H1 (cell line): ENCODE data around the gene CSNK1G2. TPM values are rescaled to one million over a fixed set of nuclear protein-coding genes. Genes with fewer than 3 reads are reported as not detected.

Source experiments
- CTCF ChIA-PET: fragments of 300-600 bp; sonication (Branson Sonifier 250); formaldehyde crosslinking; loops from one replicate; lab custom pipeline; 2021; ENCODE audit not compliant: partially characterized antibody; lab: Charles Lee
- POLR2A ChIA-PET: fragments of 300-600 bp; sonication (Branson Sonifier 250); formaldehyde crosslinking; loops from one replicate; lab custom pipeline; 2021; ENCODE audit warnings: inconsistent platforms; ENCODE audit not compliant: partially characterized antibody; lab: Charles Lee
- DNase-seq, 2 experiments: peaks; one replicate each; pipeline versions ENCODE4 v3.0.0 to v3.0.0-alpha.2; 2010 to 2022; ENCODE audit warnings: low spot score in 2 of 2, low read depth in 1 of 2, mixed read lengths in 1 of 2
- FAIRE-seq: peaks from 2 replicates; lab custom pipeline; 2011; peaks lifted over from hg19 to GRCh38; lab: Jason Lieb, UNC
- H2AFZ ChIP-seq: 2 replicates; pipeline ENCODE4 v1.8.1; 2012; ENCODE audit warnings: low read length, inconsistent platforms
- H2AK5ac ChIP-seq: 2 replicates; pipeline ENCODE4 v1.6.1; 2013; ENCODE audit warnings: low read depth, low read length
- H2BK120ac ChIP-seq: replicated peaks from 2 replicates; pipeline ENCODE3; 2013; ENCODE audit warnings: low read depth, low read length, inconsistent platforms
- H2BK12ac ChIP-seq: 2 replicates; pipeline ENCODE4 v1.6.1; 2013; ENCODE audit warnings: low read depth, low read length
- H2BK15ac ChIP-seq: 2 replicates; pipeline ENCODE4 v1.6.1; 2013; ENCODE audit warnings: low read length
- H2BK20ac ChIP-seq: 2 replicates; pipeline ENCODE4 v1.6.1; 2013; ENCODE audit warnings: low read length
- H2BK5ac ChIP-seq: 2 replicates; pipeline ENCODE4 v1.6.1; 2013; ENCODE audit warnings: low read depth, low read length
- H3K14ac ChIP-seq: 2 replicates; pipeline ENCODE4 v1.6.1; 2013; ENCODE audit warnings: inconsistent platforms; ENCODE audit not compliant: insufficient read length
- H3K18ac ChIP-seq: 2 replicates; pipeline ENCODE4 v1.6.1; 2013; ENCODE audit warnings: low read length; ENCODE audit errors: extremely low read depth
- H3K23ac ChIP-seq: 2 replicates; pipeline ENCODE4 v1.6.1; 2013; ENCODE audit warnings: inconsistent platforms; ENCODE audit not compliant: insufficient read length
- H3K23me2 ChIP-seq: 2 replicates; pipeline ENCODE4 v1.6.1; 2013; ENCODE audit warnings: low read depth, low read length
- H3K27ac ChIP-seq: 2 replicates; pipeline ENCODE4 v1.6.1; 2011; ENCODE audit warnings: low read depth, low read length, inconsistent platforms
- H3K27me3 ChIP-seq, 4 experiments: replicated peaks in 1 of 4; 1 replicate in 1 of 4; 2 replicates in 3 of 4; pipeline versions ENCODE4 v1.6.1 to v1.8.1; 2011 to 2013; ENCODE audit warnings: low read length in 3 of 4, mild to moderate bottlenecking in 3 of 4, inconsistent platforms in 2 of 4, mixed read lengths in 2 of 4, moderate library complexity in 1 of 4; ENCODE audit not compliant: control insufficient read depth in 3 of 4, insufficient read depth in 3 of 4; ENCODE audit errors: extremely low read depth in 1 of 4
- H3K36me3 ChIP-seq, 4 experiments: 2 replicates each; pipeline versions ENCODE4 v1.6.1 to v1.8.1; 2011 to 2013; ENCODE audit warnings: mild to moderate bottlenecking in 4 of 4, low read length in 3 of 4, moderate library complexity in 2 of 4, control low read depth in 1 of 4, inconsistent platforms in 1 of 4; ENCODE audit not compliant: insufficient read depth in 4 of 4, control insufficient read depth in 2 of 4
- H3K4ac ChIP-seq: replicated peaks from 2 replicates; pipeline ENCODE3; 2013; ENCODE audit warnings: low read length, low read depth, mixed read lengths, inconsistent platforms; ENCODE audit not compliant: insufficient read length
- H3K4me1 ChIP-seq, 4 experiments: replicated peaks in 1 of 4; 1 replicate in 1 of 4; 2 replicates in 3 of 4; pipeline versions ENCODE4 v1.6.1 to v1.8.1; 2011 to 2013; ENCODE audit warnings: low read length in 3 of 4, inconsistent platforms in 2 of 4, mixed read lengths in 1 of 4; ENCODE audit not compliant: insufficient read depth in 4 of 4, control insufficient read depth in 3 of 4
- H3K4me2 ChIP-seq, 2 experiments: 2 replicates each; pipeline versions ENCODE4 v1.6.1 to v1.8.1; 2011 to 2013; ENCODE audit warnings: low read depth in 2 of 2, low read length in 2 of 2, control low read depth in 1 of 2, inconsistent platforms in 1 of 2, mild to moderate bottlenecking in 1 of 2; ENCODE audit not compliant: insufficient read depth in 1 of 2
- H3K4me3 ChIP-seq, 4 experiments: fragments of 200-600, 300-600 bp in 1 of 4; sonication (generic), shearing (Covaris generic), sonication (Bioruptor Twin) in 1 of 4; 2 replicates each; pipeline versions ENCODE4 v1.5.1 to v1.8.1; 2011 to 2016; ENCODE audit warnings: low read length in 4 of 4, low read depth in 3 of 4, control low read depth in 2 of 4, inconsistent platforms in 2 of 4, mild to moderate bottlenecking in 2 of 4, mixed read lengths in 1 of 4, moderate library complexity in 1 of 4; ENCODE audit not compliant: insufficient read depth in 2 of 4; ENCODE audit errors: extremely low read depth in 1 of 4
- H3K56ac ChIP-seq: replicated peaks from 2 replicates; pipeline ENCODE3; 2013; ENCODE audit warnings: low read depth, mild to moderate bottlenecking, mixed read lengths, low read length, inconsistent platforms; ENCODE audit not compliant: insufficient read length
- H3K79me1 ChIP-seq: 2 replicates; pipeline ENCODE4 v1.6.1; 2013; ENCODE audit warnings: low read depth, low read length, control low read depth
- H3K79me2 ChIP-seq, 2 experiments: 2 replicates each; pipeline versions ENCODE4 v1.6.1 to v1.8.1; 2012 to 2013; ENCODE audit warnings: low read length in 2 of 2, mild to moderate bottlenecking in 2 of 2, inconsistent platforms in 1 of 2; ENCODE audit not compliant: insufficient read depth in 2 of 2, control insufficient read depth in 1 of 2
- H3K9ac ChIP-seq, 4 experiments: replicated peaks in 1 of 4; 1 replicate in 1 of 4; 2 replicates in 3 of 4; pipeline versions ENCODE4 v1.6.1 to v1.8.1; 2011 to 2013; ENCODE audit warnings: low read depth in 3 of 4, low read length in 3 of 4, control low read depth in 2 of 4, mild to moderate bottlenecking in 2 of 4, moderate library complexity in 2 of 4, inconsistent platforms in 1 of 4; ENCODE audit errors: extremely low read depth in 1 of 4
- H3K9me3 ChIP-seq, 2 experiments: 2 replicates each; pipeline versions ENCODE4 v1.6.1 to v1.8.1; 2012 to 2013; ENCODE audit warnings: mild to moderate bottlenecking in 2 of 2, moderate library complexity in 2 of 2, control low read depth in 1 of 2, inconsistent platforms in 1 of 2, low read depth in 1 of 2, low read length in 1 of 2, mixed read lengths in 1 of 2; ENCODE audit not compliant: insufficient read depth in 2 of 2
- H4K20me1 ChIP-seq, 2 experiments: replicated peaks in 1 of 2; 2 replicates each; pipeline versions ENCODE3 to v1.8.1; 2011 to 2013; ENCODE audit warnings: inconsistent platforms in 2 of 2, low read length in 2 of 2, mild to moderate bottlenecking in 1 of 2; ENCODE audit not compliant: insufficient read depth in 2 of 2, control insufficient read depth in 1 of 2
- H4K5ac ChIP-seq: 2 replicates; pipeline ENCODE4 v1.6.1; 2013; ENCODE audit warnings: low read length, low read depth, mixed read lengths, inconsistent platforms; ENCODE audit not compliant: insufficient read length
- H4K8ac ChIP-seq: 2 replicates; pipeline ENCODE4 v1.8.0; 2013; ENCODE audit warnings: mild to moderate bottlenecking, moderate library complexity, low read length, inconsistent platforms; ENCODE audit not compliant: insufficient read depth; ENCODE audit errors: extremely low read depth
- H4K91ac ChIP-seq: replicated peaks from 2 replicates; pipeline ENCODE3; 2013; ENCODE audit warnings: low read length, mixed read lengths, inconsistent platforms; ENCODE audit not compliant: insufficient read length
- ASH2L ChIP-seq: fragments of 200-600, 300-600 bp; sonication (generic); IDR thresholded peaks from one replicate; pipeline ENCODE4 v1.7.1; 2017; ENCODE audit warnings: low read length
- CEBPB ChIP-seq: IDR thresholded peaks from 2 replicates; pipeline ENCODE4 v1.6.1; 2012; ENCODE audit warnings: low read depth, low read length
- CTBP2 ChIP-seq: IDR thresholded peaks from 2 replicates; pipeline ENCODE4 v1.7.0; 2011; ENCODE audit warnings: borderline replicate concordance, mild to moderate bottlenecking, moderate library complexity, mixed read lengths, low read length; ENCODE audit not compliant: insufficient read depth, insufficient read length
- EGR1 ChIP-seq: IDR thresholded peaks from 2 replicates; pipeline ENCODE4 v1.6.1; 2011; ENCODE audit warnings: low read depth, low read length, borderline replicate concordance
- JUN ChIP-seq: IDR thresholded peaks from 2 replicates; pipeline ENCODE4 v1.6.1; 2011; ENCODE audit warnings: low read depth, mild to moderate bottlenecking, improper control_type of control experiment, low read length
- JUND ChIP-seq: IDR thresholded peaks from 2 replicates; pipeline ENCODE4 v1.6.1; 2011; ENCODE audit warnings: mild to moderate bottlenecking, improper control_type of control experiment, low read length
- KDM4A ChIP-seq: IDR thresholded peaks from one replicate; pipeline ENCODE4 v1.7.1; 2012; ENCODE audit warnings: low read depth, mild to moderate bottlenecking, moderate library complexity, low read length, inconsistent platforms; ENCODE audit not compliant: severe bottlenecking
- NRF1 ChIP-seq: IDR thresholded peaks from 2 replicates; pipeline ENCODE4 v1.6.1; 2011; ENCODE audit warnings: mild to moderate bottlenecking, low read depth, low read length, improper control_type of control experiment
- POU5F1 ChIP-seq: IDR thresholded peaks from 2 replicates; pipeline ENCODE4 v1.6.1; 2011; ENCODE audit warnings: low read depth, mild to moderate bottlenecking, low read length, moderate library complexity
- SIRT6 ChIP-seq: IDR thresholded peaks from one replicate; pipeline ENCODE4 v1.7.1; 2012; ENCODE audit warnings: low read length, inconsistent platforms
- SIX5 ChIP-seq: IDR thresholded peaks from 2 replicates; pipeline ENCODE4 v1.6.1; 2011; ENCODE audit warnings: mild to moderate bottlenecking, low read depth, low read length
- SUZ12 ChIP-seq: fragments of 200-600 bp; sonication (generic); IDR thresholded peaks from 2 replicates; pipeline ENCODE4 v1.6.1; 2012; ENCODE audit warnings: mild to moderate bottlenecking, inconsistent platforms, low read length, moderate library complexity, mixed read lengths
- WGBS, 2 experiments: shearing (Covaris generic) in 1 of 2; methylation state at CpG; one replicate each; pipeline versions ENCODE4 v1.1.6 to v1.1.7; 2013 to 2015; ENCODE audit warnings: low lambda C conversion rate in 2 of 2, mixed read lengths in 2 of 2, inconsistent platforms in 1 of 2, low coverage in 1 of 2, missing lambda C conversion rate in 1 of 2; ENCODE audit not compliant: insufficient replicate concordance in 2 of 2, insufficient coverage in 1 of 2, insufficient read length in 1 of 2; ENCODE audit errors: extremely low coverage in 1 of 2, missing lambda C conversion rate in 1 of 2; 5-methylcytosine and 5-hydroxymethylcytosine counted together
- polyA plus RNA-seq, 7 experiments: library from polyadenylated mRNA; depleted of rRNA in 3 of 7; stranded (reverse) in 5 of 7; unstranded in 2 of 7; fragments of >200 nt in 5 of 7; fragments of 200-250 nt in 2 of 7; gene quantifications; 1 replicate in 5 of 7; 2 replicates in 1 of 7; 4 replicates in 1 of 7; pipeline versions ENCODE4 v1.2.1 to v1.2.3, GENCODE V29; 2011 to 2013; ENCODE audit warnings: missing spikeins in 2 of 7, mixed read lengths in 2 of 7
- total RNA-seq: library from RNA; stranded (reverse); fragmentation: NEBNext Ultra II Directional; extraction: Animal tissue kit (Norgen Biotek cat#: 25700); gene quantifications from 2 replicates; pipeline ENCODE4 v1.2.1, GENCODE V29; 2021
- TF ChIP-seq, protein P1 (sequence below): IDR thresholded peaks from 2 replicates; pipeline ENCODE4 v1.6.1; 2011; ENCODE audit warnings: low read depth, mild to moderate bottlenecking, low read length; ENCODE audit not compliant: insufficient read depth
- TF ChIP-seq, protein P2 (sequence below): IDR thresholded peaks from 2 replicates; pipeline ENCODE4 v1.6.1; 2012; ENCODE audit warnings: inconsistent platforms

Gene CSNK1G2
- total and polyA plus RNA-seq, 2 of the 8 experiments (the other 6 are each of a cell fraction or from before 2014, with no cell fraction given) = 99.5 to 130 TPM

DNA sequence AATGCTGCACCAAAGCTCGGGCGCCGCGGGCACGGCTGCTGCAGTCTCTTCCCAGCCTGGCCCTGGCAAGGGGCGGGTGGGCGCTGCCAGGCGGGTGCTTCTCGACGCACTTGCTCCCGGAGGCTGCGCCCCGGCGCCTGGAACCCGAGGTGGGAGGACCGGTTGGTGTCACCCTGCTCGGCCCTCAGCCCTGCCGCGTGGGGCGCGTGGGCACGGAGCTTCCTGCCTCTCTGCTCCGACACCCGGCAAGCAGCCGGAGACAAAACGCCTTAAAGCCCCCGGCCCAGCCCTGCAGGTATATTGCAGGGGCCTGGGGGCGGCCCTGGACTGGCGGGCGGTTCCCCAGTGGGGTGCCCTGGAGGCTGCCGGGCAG lies 39.8 kb downstream of the CSNK1G2 start:
- Histone ChIP-seq H3K79me1 (peaks cover 6% of the 10 kb centered on the region), H2BK12ac (no peak overlapping the region), H3K4me1 (no peaks in the 10 kb centered on the region), H3K27ac (no peak overlapping the region), H4K8ac (no peak overlapping the region), H2AK5ac (no peak overlapping the region), H2AFZ (no peak overlapping the region), H3K9me3 (no peaks in the 10 kb centered on the region), H3K27me3 (no peaks in the 10 kb centered on the region), H3K9ac (no peak overlapping the region), H4K91ac (no peak overlapping the region), H3K4me3 (no peak overlapping the region), H4K5ac (no peak overlapping the region), H3K36me3 (peaks cover 3 to 43% (median 14%) of the 10 kb centered on the region in 4 experiments; a peak in 7 of 8 replicates), H4K20me1 (peaks cover 5 to 11% of the 10 kb centered on the region in 2 experiments), H3K23me2 (no peaks in the 10 kb centered on the region), H3K4ac (no peak overlapping the region), H2BK20ac (no peak overlapping the region), H3K4me2 (no peak overlapping the region), H2BK15ac (no peak overlapping the region), H2BK120ac (no peak overlapping the region), H2BK5ac (no peak overlapping the region), H3K14ac (no peak overlapping the region), H3K23ac (no peak overlapping the region), H3K18ac (no peak overlapping the region), H3K79me2 (peaks cover 0 to 7% of the 10 kb centered on the region in 2 experiments; a peak in 1 of 4 replicates), H3K56ac (no peak overlapping the region)
- WGBS, 2 experiments = 95% methylated on average over 24 of the region's 31 CpGs; no CpG with 5 or more reads in 1 of the 2 experiments
- no peak for DNase-seq
- FAIRE-seq = no peak
- ChIA-PET POLR2A (interaction anchor here (0.9 to 1.8 kb wide), 3 partner anchors 9 to 103 kb away, joined by 4 read pairs; no protein-coding TSS in a partner anchor), CTCF (no interaction called here)
- TF ChIP-seq JUN = no peak
- no peak for TF ChIP-seq NRF1
- TF ChIP-seq, protein P1, sequence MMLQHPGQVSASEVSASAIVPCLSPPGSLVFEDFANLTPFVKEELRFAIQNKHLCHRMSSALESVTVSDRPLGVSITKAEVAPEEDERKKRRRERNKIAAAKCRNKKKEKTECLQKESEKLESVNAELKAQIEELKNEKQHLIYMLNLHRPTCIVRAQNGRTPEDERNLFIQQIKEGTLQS = no peak
- no peak for TF ChIP-seq JUND
- TF ChIP-seq SIRT6 = no peak
- TF ChIP-seq ASH2L = no peak
- TF ChIP-seq SIX5 = no peak
- TF ChIP-seq EGR1 = no peak
- TF ChIP-seq CTBP2 = no peak
- TF ChIP-seq, protein P2, sequence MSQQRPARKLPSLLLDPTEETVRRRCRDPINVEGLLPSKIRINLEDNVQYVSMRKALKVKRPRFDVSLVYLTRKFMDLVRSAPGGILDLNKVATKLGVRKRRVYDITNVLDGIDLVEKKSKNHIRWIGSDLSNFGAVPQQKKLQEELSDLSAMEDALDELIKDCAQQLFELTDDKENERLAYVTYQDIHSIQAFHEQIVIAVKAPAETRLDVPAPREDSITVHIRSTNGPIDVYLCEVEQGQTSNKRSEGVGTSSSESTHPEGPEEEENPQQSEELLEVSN = no peak
- TF ChIP-seq SUZ12 = no peak
- TF ChIP-seq CEBPB = no peak
- no peak for TF ChIP-seq POU5F1
- no peak for TF ChIP-seq KDM4A
